GM18867 (cell line): Measurements from ENCODE around the gene NPAS2.

Source experiments
- ATAC-seq: cut with Tn5 transposase; IDR thresholded peaks from one replicate; pipeline ENCODE4 v1.9.1; 2021; ENCODE audit warnings: mild to moderate bottlenecking, moderate library complexity; ENCODE audit not compliant: unreplicated experiment

NPAS2 gene

DNA sequence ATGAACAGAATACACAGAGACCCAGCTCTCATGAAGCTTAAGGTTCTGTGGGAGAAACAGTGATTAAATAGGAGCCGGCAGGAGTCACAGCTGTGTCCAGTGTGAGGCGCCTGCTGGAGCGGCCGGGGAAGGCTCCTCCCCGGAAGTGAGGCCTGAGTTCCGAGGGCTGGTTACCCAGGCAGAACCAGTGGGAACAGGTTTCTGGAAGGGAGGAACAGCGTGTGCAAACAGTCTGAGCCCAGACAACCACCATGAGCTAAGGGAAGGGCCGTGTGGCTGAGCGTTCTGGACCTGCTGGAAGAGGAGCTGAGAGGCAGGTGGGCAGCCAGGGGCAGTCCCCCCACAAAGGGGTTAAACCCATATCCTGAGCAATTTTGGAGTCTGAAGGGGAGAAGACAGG is 26.0 kb upstream of the NPAS2 start:
- no peak for ATAC-seq

- ATAC-seq: no peak
Observed at GRCh38 chr2:100796499-100797100, 23.3 kb upstream of the NPAS2 start.

DNA sequence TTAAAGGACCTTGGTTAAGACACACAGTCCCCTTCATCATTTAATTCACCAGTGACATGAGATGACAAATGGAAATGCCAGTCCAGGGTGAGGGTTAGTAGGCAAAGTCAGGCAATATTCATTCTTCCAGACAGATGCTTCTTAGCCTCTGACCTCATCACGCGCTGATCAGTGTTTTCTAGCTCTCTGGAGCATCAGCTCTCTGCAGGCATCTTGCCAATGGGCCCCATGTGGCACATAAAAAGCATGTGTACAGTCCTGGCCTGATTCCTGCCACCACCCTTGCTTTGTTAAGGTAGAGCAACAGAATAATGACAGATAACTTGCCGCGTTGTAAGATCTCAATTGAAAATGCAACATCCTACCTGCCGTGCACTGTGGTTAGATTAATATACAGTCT is 20.3 kb upstream of the NPAS2 start:
- no peak for ATAC-seq

DNA sequence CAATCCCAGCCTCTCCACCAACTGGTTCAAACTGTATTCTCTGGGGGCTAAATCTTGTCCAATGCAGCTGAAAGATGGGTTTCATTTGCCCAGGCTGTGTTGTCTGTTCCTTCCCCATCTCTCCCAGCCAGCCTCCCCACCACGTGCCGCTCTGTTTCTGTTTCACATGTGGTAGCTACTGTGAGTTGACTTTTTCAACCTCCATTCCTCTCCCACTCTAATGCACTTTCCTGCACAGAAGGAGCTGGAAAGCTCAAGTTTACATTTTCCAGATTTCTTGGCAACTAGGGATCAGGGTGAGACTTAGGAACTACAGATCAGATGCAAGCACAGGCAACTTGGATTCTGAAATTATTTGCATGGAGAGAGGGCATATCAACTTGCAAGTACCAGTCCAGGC is 19.0 kb upstream of the NPAS2 start:
- ATAC-seq: no peak

DNA sequence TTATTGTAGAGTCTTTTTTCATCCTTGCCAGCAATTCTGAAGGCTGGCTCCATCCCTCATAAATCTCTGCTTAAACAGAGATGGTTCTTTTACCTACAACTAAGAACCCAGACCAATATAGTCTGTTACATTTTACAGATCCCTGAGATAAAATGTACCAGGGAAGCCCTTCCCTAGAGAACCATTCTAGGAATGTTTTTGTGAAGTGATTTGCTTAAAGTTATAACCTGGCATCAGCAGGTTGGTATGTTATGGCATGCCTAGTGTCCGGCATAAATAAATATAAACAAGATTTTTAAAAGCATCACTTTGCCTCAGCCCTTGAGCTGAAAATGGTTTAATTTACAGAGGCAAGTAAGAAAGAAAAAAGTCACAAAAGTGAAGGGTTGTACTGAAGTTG is 18.5 kb upstream of the NPAS2 start:
- no peak for ATAC-seq

GRCh38 chr2:100802066-100802465 is 17.9 kb upstream of the NPAS2 start:
- ATAC-seq: no peak

DNA sequence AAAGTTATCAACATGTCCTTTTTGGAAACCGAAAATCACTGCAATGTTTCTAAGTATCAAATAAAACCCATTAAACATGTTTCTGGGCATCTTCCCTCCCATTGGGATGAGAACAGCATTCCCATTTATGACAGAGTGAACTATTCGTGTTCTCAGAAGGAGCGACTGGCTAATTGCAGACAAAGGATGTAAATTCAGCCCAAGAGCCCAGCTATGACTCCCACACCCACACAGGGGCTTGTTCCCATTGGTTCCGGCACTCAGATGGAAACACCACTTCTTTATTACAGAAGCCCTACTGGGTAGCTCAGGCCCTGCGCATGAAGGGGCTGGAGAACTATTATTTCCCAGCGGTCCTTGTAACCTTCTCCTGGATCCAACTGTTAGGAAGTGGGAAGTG is 16.6 kb upstream of the NPAS2 start:
- no peak for ATAC-seq

GRCh38 chr2:100806550-100806949 is 13.4 kb upstream of the NPAS2 start:
- no peak for ATAC-seq

GRCh38 chr2:100807707-100808106 is 12.2 kb upstream of the NPAS2 start:
- no peak for ATAC-seq

GRCh38 chr2:100808582-100808981 is 11.4 kb upstream of the NPAS2 start:
- ATAC-seq: no peak

- ATAC-seq: no peak
Observed at GRCh38 chr2:100809506-100809905, 10.4 kb upstream of the NPAS2 start.

- ATAC-seq: no peak
Observed at GRCh38 chr2:100810603-100811145, 9.3 kb upstream of the NPAS2 start.

- no peak for ATAC-seq
Observed at GRCh38 chr2:100812116-100812515, 7.8 kb upstream of the NPAS2 start.

DNA sequence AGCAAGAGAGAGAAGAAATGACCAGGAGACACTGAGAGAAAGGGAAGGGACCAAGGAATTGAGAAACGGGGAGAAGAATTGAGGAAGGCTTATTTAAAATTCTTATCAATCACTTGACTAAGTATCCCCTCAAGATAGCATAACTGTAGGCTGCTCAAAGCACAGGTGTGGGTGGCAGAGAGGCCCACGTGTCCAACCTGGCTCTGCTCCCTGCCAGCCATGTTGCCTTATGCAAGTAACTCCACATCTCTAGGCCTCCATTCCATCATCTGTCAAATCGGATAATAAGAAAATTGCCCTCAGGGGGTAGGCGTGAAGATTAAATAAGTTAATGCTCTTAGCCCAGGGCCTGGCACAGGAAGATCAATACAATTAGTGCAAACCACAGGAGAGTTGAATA is 7.4 kb upstream of the NPAS2 start:
- ATAC-seq: no peak

DNA sequence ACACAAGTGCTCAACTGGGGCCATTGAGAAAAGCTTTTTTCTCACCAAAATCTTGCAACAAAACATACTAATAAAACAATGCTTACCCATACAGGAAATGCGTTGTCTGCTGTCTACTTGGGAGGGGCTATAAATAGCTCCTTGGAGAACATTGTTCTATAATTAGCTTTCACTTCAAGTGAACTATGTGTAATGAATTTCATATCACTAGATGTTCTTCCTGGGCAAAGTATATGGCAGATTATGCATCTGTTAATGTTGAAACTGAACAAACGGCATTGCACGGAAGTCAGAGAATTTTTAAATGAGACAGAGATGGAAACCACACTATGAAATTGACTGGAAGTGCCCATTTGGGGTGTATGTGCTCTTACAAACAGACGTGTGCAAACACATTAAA is 6.4 kb upstream of the NPAS2 start:
- no peak for ATAC-seq

GRCh38 chr2:100814043-100814442 is 5.9 kb upstream of the NPAS2 start:
- ATAC-seq: no peak

- no peak for ATAC-seq
Observed at GRCh38 chr2:100814453-100814852, 5.5 kb upstream of the NPAS2 start.

DNA sequence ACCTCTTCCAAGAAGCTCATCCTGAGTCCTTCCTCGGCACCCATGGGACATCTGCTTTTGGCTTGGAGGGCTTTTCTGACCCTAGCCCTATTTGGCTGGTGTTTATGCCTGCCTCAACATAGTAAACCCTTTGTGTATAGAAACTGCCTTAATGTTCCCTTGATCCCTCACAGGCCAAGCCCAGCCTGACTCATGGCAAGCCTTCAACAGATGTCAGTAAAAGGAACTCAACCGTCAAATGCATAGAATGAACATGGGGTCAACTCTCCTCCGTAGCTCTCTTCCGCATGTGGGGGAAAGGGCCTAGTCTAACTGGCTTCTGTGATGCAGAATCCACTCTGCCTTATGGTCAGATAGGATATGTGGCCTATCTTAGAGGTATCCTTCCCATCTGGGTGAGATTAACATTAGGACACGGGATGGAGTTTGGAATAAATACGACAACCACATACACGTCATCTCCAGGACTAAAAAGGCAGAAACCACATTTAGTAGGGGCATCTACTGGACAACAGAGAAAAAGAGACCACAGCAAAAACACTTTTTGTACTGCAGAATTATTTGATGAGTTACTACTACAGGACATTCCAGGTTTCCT is 2.5 kb upstream of the NPAS2 start:
- no peak for ATAC-seq

GRCh38 chr2:100818003-100818605 is 1.8 kb upstream of the NPAS2 start:
- ATAC-seq: no peak

- no peak for ATAC-seq
Observed at GRCh38 chr2:100818606-100819369, 1.2 kb upstream of the NPAS2 start.

GRCh38 chr2:100820273-100820522 is 259 bp downstream of the NPAS2 start:
- ATAC-seq: no peak
